Endothelial cell of umbilical vein (primary cell): ENCODE measurements around the gene RBBP4. TPM values are rescaled to one million over a fixed set of nuclear protein-coding genes. Genes with fewer than 3 reads are reported as not detected.
A peak's percentile ranks its signal among the peaks of the same experiment; 100 is the strongest.

Source experiments
- BruUV-seq: library from RNA; stranded (reverse); fragments of 400-500 nt; replicated peaks from 2 replicates; lab custom pipeline; 2021; lab: Mats Ljungman, UMichigan
- CTCF ChIA-PET: fragments of 300-600, 350-600 bp; sonication (Branson Sonifier 250); formaldehyde crosslinking; loops from one replicate; lab custom pipeline; 2021; ENCODE audit warnings: antibody characterized with exemption, inconsistent platforms; lab: Charles Lee
- POLR2A ChIA-PET: fragments of 300-600, 350-600 bp; sonication (Branson Sonifier 250); formaldehyde crosslinking; loops from one replicate; lab custom pipeline; 2021; ENCODE audit warnings: antibody characterized with exemption, inconsistent platforms; lab: Charles Lee
- DNase-seq: peaks from one replicate; pipeline ENCODE4 v3.0.0-alpha.2; 2011; ENCODE audit warnings: low read depth, low spot score
- FAIRE-seq: peaks from 2 replicates; lab custom pipeline; 2011; peaks lifted over from hg19 to GRCh38; lab: Jason Lieb, UNC
- H2AFZ ChIP-seq: 2 replicates; pipeline ENCODE4 v1.6.0; 2012; ENCODE audit warnings: low read depth, low read length, control low read depth, inconsistent platforms
- H3K27ac ChIP-seq: 2 replicates; pipeline ENCODE4 v1.5.1; 2011; ENCODE audit warnings: low read depth, mild to moderate bottlenecking, control low read depth, low read length, moderate library complexity; ENCODE audit not compliant: insufficient read depth
- H3K27me3 ChIP-seq, 2 experiments: 2 replicates each; pipeline versions ENCODE4 v1.6.0 to v1.6.1; 2011; ENCODE audit warnings: low read length in 2 of 2, mixed read lengths in 1 of 2; ENCODE audit not compliant: control insufficient read depth in 2 of 2, insufficient read depth in 2 of 2
- H3K36me3 ChIP-seq, 2 experiments: 2 replicates in 1 of 2; 3 replicates in 1 of 2; pipeline ENCODE4 v1.5.1; 2011; ENCODE audit warnings: low read length in 2 of 2, mild to moderate bottlenecking in 1 of 2, moderate library complexity in 1 of 2; ENCODE audit not compliant: control insufficient read depth in 2 of 2, insufficient read depth in 2 of 2; ENCODE audit errors: extremely low read depth in 1 of 2
- H3K4me1 ChIP-seq: 3 replicates; pipeline ENCODE4 v1.5.1; 2011; ENCODE audit warnings: mild to moderate bottlenecking, low read length; ENCODE audit not compliant: control insufficient read depth, insufficient read depth; ENCODE audit errors: extremely low read depth
- H3K4me2 ChIP-seq: 2 replicates; pipeline ENCODE4 v1.6.1; 2011; ENCODE audit warnings: low read length, control low read depth, mixed read lengths; ENCODE audit not compliant: insufficient read depth
- H3K4me3 ChIP-seq, 3 experiments: fragments of 200-600 bp in 1 of 3; sonication (generic), shearing (Covaris generic) in 1 of 3; replicated peaks in 1 of 3; 2 replicates each; pipeline ENCODE4 v1.5.1; 2011 to 2016; ENCODE audit warnings: control low read depth in 3 of 3, low read length in 3 of 3, mild to moderate bottlenecking in 2 of 3, inconsistent platforms in 1 of 3, low read depth in 1 of 3, moderate library complexity in 1 of 3; ENCODE audit not compliant: insufficient read depth in 1 of 3
- H3K79me2 ChIP-seq: 2 replicates; pipeline ENCODE4 v1.6.0; 2012; ENCODE audit warnings: low read length, inconsistent platforms; ENCODE audit not compliant: control insufficient read depth, insufficient read depth
- H3K9ac ChIP-seq: replicated peaks from 2 replicates; pipeline ENCODE3; 2011; ENCODE audit warnings: low read length, control low read depth; ENCODE audit not compliant: insufficient read depth; ENCODE audit errors: extremely low read depth
- H3K9me1 ChIP-seq: replicated peaks from 3 replicates; pipeline ENCODE4 v1.6.0; 2011; ENCODE audit warnings: mild to moderate bottlenecking, low read length; ENCODE audit not compliant: control insufficient read depth, insufficient read depth; ENCODE audit errors: extremely low read depth
- H3K9me3 ChIP-seq: replicated peaks from 2 replicates; pipeline ENCODE4 v1.5.1; 2012; ENCODE audit warnings: low read length, inconsistent platforms; ENCODE audit not compliant: control insufficient read depth, insufficient read depth
- H4K20me1 ChIP-seq: replicated peaks from 2 replicates; pipeline ENCODE3; 2011; ENCODE audit warnings: mild to moderate bottlenecking, low read length; ENCODE audit not compliant: control insufficient read depth, insufficient read depth; ENCODE audit errors: extremely low read depth
- EZH2 ChIP-seq: IDR thresholded peaks from 2 replicates; pipeline ENCODE4 v1.6.1; 2012; ENCODE audit warnings: borderline replicate concordance, low read depth, mild to moderate bottlenecking, moderate library complexity, low read length, inconsistent platforms; ENCODE audit not compliant: severe bottlenecking
- FOS ChIP-seq: IDR thresholded peaks from 2 replicates; pipeline ENCODE4 v1.6.1; 2011; ENCODE audit warnings: mild to moderate bottlenecking, low read length, moderate library complexity, borderline replicate concordance; ENCODE audit not compliant: insufficient read depth
- GATA2 ChIP-seq: IDR thresholded peaks from 2 replicates; pipeline ENCODE4 v1.7.0; 2011; ENCODE audit warnings: low read depth, mild to moderate bottlenecking, moderate library complexity, mixed read lengths, low read length; ENCODE audit not compliant: insufficient read length, insufficient read depth
- JUN ChIP-seq: IDR thresholded peaks from 2 replicates; pipeline ENCODE4 v1.6.1; 2011; ENCODE audit warnings: borderline replicate concordance, low read depth; ENCODE audit not compliant: insufficient read length, insufficient read depth
- MYC ChIP-seq: IDR thresholded peaks from one replicate; pipeline ENCODE4 v1.6.1; 2011; ENCODE audit warnings: mild to moderate bottlenecking, low read depth, low read length
- POLR2A ChIP-seq: IDR thresholded peaks from 2 replicates; pipeline ENCODE4 v1.6.1; 2012; ENCODE audit warnings: low read depth, mild to moderate bottlenecking, control low read depth, low read length
- POLR2AphosphoS5 ChIP-seq: IDR thresholded peaks from 2 replicates; pipeline ENCODE4 v1.6.1; 2012; ENCODE audit warnings: low read depth, mild to moderate bottlenecking, control low read depth, low read length, moderate library complexity; ENCODE audit not compliant: insufficient read depth
- dilution Hi-C: fragments of 300-500 bp; cut with MboI; formaldehyde crosslinking; loops from one replicate; pipeline ENCODE4 v1.15.0; 2019; ENCODE audit warnings: low sequenced_read_pairs; ENCODE audit not compliant: extremely low pct_ligation_motif_present
- intact Hi-C: fragments of 100-400 bp; cut with micrococcal nuclease; formaldehyde crosslinking; loops from one replicate; pipeline ENCODE4 v1.10.0; 2022
- polyA plus RNA-seq, 4 experiments: library from polyadenylated mRNA; depleted of rRNA in 3 of 4; stranded (reverse) in 3 of 4; unstranded in 1 of 4; fragments of >200 nt; gene quantifications; 2 replicates each; pipeline versions ENCODE4 v1.2.1 to v1.2.3, GENCODE V29; 2011 to 2012; ENCODE audit warnings: missing spikeins in 1 of 4
- total RNA-seq: library from RNA; stranded (reverse); gene quantifications from 2 replicates; pipeline ENCODE4 v1.2.3, GENCODE V29; 2021
- TF ChIP-seq, protein P1 (sequence below), 2 donors: IDR thresholded peaks; 1 replicate in 1 of 2; 2 replicates in 1 of 2; pipeline ENCODE4 v1.5.1; 2011; ENCODE audit warnings: low read length in 2 of 2, mild to moderate bottlenecking in 2 of 2, moderate library complexity in 2 of 2, control low read depth in 1 of 2, inconsistent platforms in 1 of 2, low read depth in 1 of 2; ENCODE audit not compliant: insufficient read depth in 1 of 2; ENCODE audit errors: extremely low read depth in 1 of 2
- TF ChIP-seq, protein P2 (sequence below): IDR thresholded peaks from 2 replicates; pipeline ENCODE4 v1.6.1; 2011; ENCODE audit not compliant: insufficient read depth, insufficient read length

RBBP4 gene
- total and polyA plus RNA-seq, 2 donors (not counting 3 experiments of a cell fraction or from before 2014, with no cell fraction given), result 84.9 to 241 TPM

DNA sequence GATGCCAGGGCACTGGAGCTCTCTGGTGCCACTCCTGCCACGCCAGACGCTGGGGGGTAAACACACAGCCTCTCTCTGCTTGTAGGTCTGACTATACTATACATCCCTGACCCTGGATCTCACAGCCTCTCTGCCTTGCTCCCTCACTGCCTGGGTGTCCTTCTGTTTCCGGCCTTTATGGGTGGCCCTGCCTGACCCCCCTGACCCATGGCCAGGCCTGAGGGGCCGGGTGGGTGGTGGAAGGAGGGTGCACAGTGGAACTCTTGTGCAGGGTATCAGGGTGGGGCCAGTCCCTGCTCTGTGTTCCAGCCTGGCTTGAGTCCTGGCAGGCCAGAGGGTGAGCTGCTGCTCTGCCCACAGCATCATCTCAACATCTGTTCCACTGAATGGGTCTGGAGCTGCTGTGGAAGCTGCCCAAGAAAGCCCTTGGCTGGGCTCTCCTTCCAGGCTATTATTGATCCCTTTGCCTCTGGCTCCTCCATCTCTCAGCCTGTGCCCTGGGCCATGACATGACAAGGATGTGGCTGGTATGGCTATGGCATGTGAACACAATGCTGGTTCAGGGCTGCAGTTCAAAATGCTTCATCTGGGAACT lies 68.8 kb downstream of the RBBP4 start:
- CTCF ChIA-PET, result interaction anchor here (0.6 to 2.0 kb wide), 3 partner anchors 8 to 184 kb away, joined by 3 to 5 read pairs (median 3); no protein-coding TSS in a partner anchor

DNA sequence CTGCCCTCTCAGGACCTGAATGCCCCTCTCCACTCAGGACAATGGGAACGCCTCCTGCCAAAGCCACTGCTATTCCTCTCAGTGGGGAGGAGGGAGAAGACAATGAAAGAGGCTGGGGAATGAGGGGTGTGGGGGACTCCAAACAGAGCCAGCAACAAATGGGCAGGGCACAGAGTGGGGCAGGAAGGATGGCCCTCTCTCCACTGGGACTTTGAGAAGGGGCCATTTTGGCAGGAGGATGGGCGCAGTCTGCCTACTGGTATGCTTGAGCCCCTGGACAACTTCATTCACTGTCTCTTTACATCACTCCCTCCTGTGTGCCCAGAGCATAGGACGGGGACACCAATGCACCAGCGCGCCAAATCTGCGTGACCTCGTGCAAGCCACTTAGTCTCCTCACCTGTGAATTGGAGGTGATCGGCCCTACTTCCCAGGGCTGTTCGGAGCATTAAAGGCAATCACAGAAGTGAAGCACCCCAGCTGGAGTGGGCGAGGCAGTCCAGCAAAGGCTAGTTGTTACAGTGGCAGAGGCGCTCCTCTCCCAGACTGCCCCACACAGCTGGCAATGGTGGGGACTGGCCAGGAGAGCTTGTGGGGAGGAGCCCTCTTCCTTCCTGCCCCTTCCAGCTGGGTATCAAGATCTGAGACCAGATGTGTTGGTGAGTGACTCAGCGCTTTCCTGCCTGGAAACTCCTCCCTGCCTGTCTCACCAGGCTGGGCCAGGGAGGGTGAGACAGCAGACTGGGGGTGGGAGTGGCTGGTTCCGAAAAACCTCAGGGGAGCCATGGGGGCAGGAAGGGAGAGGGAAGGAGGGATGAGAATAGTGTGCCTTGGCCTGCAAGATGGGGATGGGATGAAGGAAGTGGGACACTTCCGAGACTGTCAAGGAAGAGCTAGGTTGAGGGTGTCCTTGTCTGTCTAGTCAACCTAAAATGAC lies 73.9 kb downstream of the RBBP4 start:
- Histone ChIP-seq H3K27ac (peak overlapping the region; percentile 67), H3K9ac (no peak overlapping the region), H3K4me1 (peaks cover 13% of the 10 kb centered on the region), H3K9me3 (no peaks in the 10 kb centered on the region), H3K9me1 (no peaks in the 10 kb centered on the region), H2AFZ (peak overlapping the region; percentile 69), H4K20me1 (no peaks in the 10 kb centered on the region), H3K4me2 (peak overlapping the region; percentile 13), H3K4me3 (no peak overlapping the region), H3K36me3 (no peaks in the 10 kb centered on the region), H3K27me3 (no peaks in the 10 kb centered on the region), H3K79me2 (no peaks in the 10 kb centered on the region)
- ChIA-PET POLR2A (no interaction called here), CTCF (interaction anchor here (1.1 to 4.6 kb wide), 4 partner anchors 9 to 50 kb away, joined by 4 to 33 read pairs (median 4); no protein-coding TSS in a partner anchor)
- FAIRE-seq (peak; percentile 95), DNase-seq (peak; percentile 84)
- BruUV-seq, result TSS peak; percentile 57
- intact Hi-C loops, result loop anchor here (2.0 kb wide), 1 partner anchor 18 kb away; no protein-coding TSS in a partner anchor
- TF ChIP-seq EZH2 (no peak), FOS (peak; percentile 73), POLR2AphosphoS5 (peak; percentile 89), JUN (peak; percentile 67), MYC (no peak), POLR2A (no peak), GATA2 (peak; percentile 90)
- TF ChIP-seq, protein P1, sequence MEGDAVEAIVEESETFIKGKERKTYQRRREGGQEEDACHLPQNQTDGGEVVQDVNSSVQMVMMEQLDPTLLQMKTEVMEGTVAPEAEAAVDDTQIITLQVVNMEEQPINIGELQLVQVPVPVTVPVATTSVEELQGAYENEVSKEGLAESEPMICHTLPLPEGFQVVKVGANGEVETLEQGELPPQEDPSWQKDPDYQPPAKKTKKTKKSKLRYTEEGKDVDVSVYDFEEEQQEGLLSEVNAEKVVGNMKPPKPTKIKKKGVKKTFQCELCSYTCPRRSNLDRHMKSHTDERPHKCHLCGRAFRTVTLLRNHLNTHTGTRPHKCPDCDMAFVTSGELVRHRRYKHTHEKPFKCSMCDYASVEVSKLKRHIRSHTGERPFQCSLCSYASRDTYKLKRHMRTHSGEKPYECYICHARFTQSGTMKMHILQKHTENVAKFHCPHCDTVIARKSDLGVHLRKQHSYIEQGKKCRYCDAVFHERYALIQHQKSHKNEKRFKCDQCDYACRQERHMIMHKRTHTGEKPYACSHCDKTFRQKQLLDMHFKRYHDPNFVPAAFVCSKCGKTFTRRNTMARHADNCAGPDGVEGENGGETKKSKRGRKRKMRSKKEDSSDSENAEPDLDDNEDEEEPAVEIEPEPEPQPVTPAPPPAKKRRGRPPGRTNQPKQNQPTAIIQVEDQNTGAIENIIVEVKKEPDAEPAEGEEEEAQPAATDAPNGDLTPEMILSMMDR (IDR thresholded peaks at IDR 0.05; ENCODE audit: extremely low read depth in 1 of 2, insufficient read depth in 1 of 2, low read depth in 1 of 2, low read length in 2 of 2), result no peak
- TF ChIP-seq, protein P2, sequence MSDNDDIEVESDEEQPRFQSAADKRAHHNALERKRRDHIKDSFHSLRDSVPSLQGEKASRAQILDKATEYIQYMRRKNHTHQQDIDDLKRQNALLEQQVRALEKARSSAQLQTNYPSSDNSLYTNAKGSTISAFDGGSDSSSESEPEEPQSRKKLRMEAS, result no peak
- dilution Hi-C loops, result no loop called here

More for the DNA sequence above, 68.8 kb downstream of the RBBP4 start:
- intact Hi-C loops (no loop called here), dilution Hi-C loops (no loop called here)
- BruUV-seq, result no TSS peak
- FAIRE-seq (no peak), DNase-seq (no peak)
- H3K4me1 ChIP-seq, result peaks cover 4% of the 10 kb centered on the region
- no peak for TF ChIP-seq POLR2A
- TF ChIP-seq, protein P2, result no peak
- no peak overlapping the region for H3K9ac ChIP-seq
- H3K27me3 ChIP-seq, result no peaks in the 10 kb centered on the region
- no peaks in the 10 kb centered on the region for H3K9me1 ChIP-seq
- no peak overlapping the region for H3K4me3 ChIP-seq
- H2AFZ ChIP-seq, result no peak overlapping the region
- no peaks in the 10 kb centered on the region for H3K79me2 ChIP-seq
- no peaks in the 10 kb centered on the region for H3K36me3 ChIP-seq
- no peak overlapping the region for H3K4me2 ChIP-seq
- no peak overlapping the region for H3K27ac ChIP-seq
- POLR2A ChIA-PET, result no interaction called here
- H4K20me1 ChIP-seq, result no peaks in the 10 kb centered on the region
- no peaks in the 10 kb centered on the region for H3K9me3 ChIP-seq
